SK-N-SH (cell line): ENCODE measurements around the gene VEGFB. TPM values are rescaled to one million over a fixed set of nuclear protein-coding genes. Genes with fewer than 3 reads are reported as not detected.

Source experiments
- CTCF ChIA-PET: fragments of 300-600, 350-600 bp; formaldehyde crosslinking; extraction: SDS; loops from one replicate; lab custom pipeline; 2021; lab: Yijun Ruan, JAX
- POLR2A ChIA-PET: fragments of 350-600 bp; sonication (Branson Sonifier 250); formaldehyde crosslinking; extraction: SDS; loops from one replicate; lab custom pipeline; 2020; ENCODE audit warnings: antibody characterized with exemption, inconsistent platforms; lab: Yijun Ruan, JAX
- DNase-seq: peaks from one replicate; pipeline ENCODE4 v3.0.0; 2012
- H2AFZ ChIP-seq: fragments of 200-600 bp; sonication (generic); 2 replicates; pipeline ENCODE4 v1.8.1; 2016; ENCODE audit warnings: antibody characterized with exemption, mild to moderate bottlenecking, low read depth
- H3F3A ChIP-seq: fragments of 200-600 bp; sonication (generic); replicated peaks from 2 replicates; pipeline ENCODE3; 2016; ENCODE audit warnings: antibody characterized with exemption, mild to moderate bottlenecking; ENCODE audit not compliant: insufficient read depth
- H3K27ac ChIP-seq, 2 experiments: fragments of 200-500 bp in 1 of 2; fragments of 200-600 bp in 1 of 2; sonication (Bioruptor generic) in 1 of 2; sonication (generic), shearing (Covaris generic) in 1 of 2; 2 replicates each; pipeline versions ENCODE4 v1.5.1 to v1.6.1; 2014 to 2016; ENCODE audit warnings: low read depth in 2 of 2, inconsistent platforms in 1 of 2, low read length in 1 of 2, mild to moderate bottlenecking in 1 of 2, mixed read lengths in 1 of 2
- H3K27me3 ChIP-seq: fragments of 200-600 bp; sonication (generic), shearing (Covaris generic); 2 replicates; pipeline ENCODE4 v1.6.1; 2016; ENCODE audit warnings: mixed run types; ENCODE audit not compliant: insufficient read depth
- H3K36me3 ChIP-seq, 2 experiments: fragments of 200-500 bp in 1 of 2; fragments of 200-600 bp in 1 of 2; sonication (Bioruptor generic) in 1 of 2; sonication (generic) in 1 of 2; replicated peaks in 1 of 2; 2 replicates each; pipeline versions ENCODE3 to v1.5.1; 2014 to 2016; ENCODE audit warnings: low read length in 1 of 2, mild to moderate bottlenecking in 1 of 2; ENCODE audit not compliant: insufficient read depth in 2 of 2, control insufficient read depth in 1 of 2
- H3K4me1 ChIP-seq, 2 experiments: fragments of 200-500 bp in 1 of 2; fragments of 200-600 bp in 1 of 2; sonication (Bioruptor generic) in 1 of 2; sonication (generic), shearing (Covaris generic) in 1 of 2; 2 replicates each; pipeline versions ENCODE4 v1.5.1 to v1.6.1; 2014 to 2016; ENCODE audit warnings: low read depth in 1 of 2, low read length in 1 of 2, mixed run types in 1 of 2; ENCODE audit not compliant: insufficient read depth in 2 of 2, control insufficient read depth in 1 of 2
- H3K4me2 ChIP-seq: fragments of 200-600 bp; sonication (generic), shearing (Covaris generic); 2 replicates; pipeline ENCODE4 v1.6.1; 2017; ENCODE audit warnings: mixed run types
- H3K4me3 ChIP-seq, 2 experiments: fragments of 200-500 bp in 1 of 2; fragments of 200-600 bp in 1 of 2; sonication (Bioruptor generic) in 1 of 2; sonication (generic), shearing (Covaris generic) in 1 of 2; 2 replicates each; pipeline versions ENCODE4 v1.5.1 to v1.8.1; 2014 to 2016; ENCODE audit warnings: low read depth in 2 of 2, inconsistent platforms in 1 of 2, low read length in 1 of 2, mild to moderate bottlenecking in 1 of 2, mixed read lengths in 1 of 2, moderate library complexity in 1 of 2
- H3K79me2 ChIP-seq: fragments of 200-600 bp; sonication (generic); 2 replicates; pipeline ENCODE4 v1.8.1; 2017; ENCODE audit warnings: mild to moderate bottlenecking; ENCODE audit not compliant: insufficient read depth
- H3K9ac ChIP-seq: fragments of 200-600 bp; sonication (generic); 2 replicates; pipeline ENCODE4 v1.6.1; 2017; ENCODE audit warnings: mixed run types
- H3K9me2 ChIP-seq: fragments of 200-600 bp; sonication (generic); 2 replicates; pipeline ENCODE4 v1.6.1; 2017; ENCODE audit warnings: mixed run types
- H3K9me3 ChIP-seq: fragments of 200-600 bp; sonication (generic); 2 replicates; pipeline ENCODE4 v1.6.1; 2017; ENCODE audit warnings: mixed run types, mild to moderate bottlenecking, moderate library complexity
- H4K20me1 ChIP-seq: fragments of 200-600 bp; sonication (generic); 2 replicates; pipeline ENCODE4 v1.6.1; 2017; ENCODE audit warnings: mild to moderate bottlenecking, mixed run types; ENCODE audit not compliant: insufficient read depth
- CHD2 ChIP-seq: fragments of 150-350 bp; IDR thresholded peaks from 2 replicates; pipeline ENCODE4 v1.6.1; 2018; ENCODE audit warnings: low read length; ENCODE audit not compliant: partially characterized antibody
- ELF1 ChIP-seq: IDR thresholded peaks from 2 replicates; pipeline ENCODE4 v1.4.0; 2012
- EP300 ChIP-seq, 2 experiments: IDR thresholded peaks; 2 replicates each; pipeline versions ENCODE4 v1.4.0 to v1.6.1; 2012; ENCODE audit warnings: borderline replicate concordance in 1 of 2, low read depth in 1 of 2, low read length in 1 of 2
- EZH2phosphoT487 ChIP-seq: fragments of 200-600 bp; sonication (generic); IDR thresholded peaks from 2 replicates; pipeline ENCODE4 v1.6.1; 2017; ENCODE audit warnings: low read depth, mixed run types, mild to moderate bottlenecking, antibody characterized with exemption, moderate library complexity, borderline replicate concordance
- FOSL2 ChIP-seq: IDR thresholded peaks from 2 replicates; pipeline ENCODE4 v1.4.0; 2012; ENCODE audit warnings: low read depth, mild to moderate bottlenecking, moderate library complexity, borderline replicate concordance
- FOXM1 ChIP-seq: IDR thresholded peaks from 2 replicates; pipeline ENCODE4 v1.4.0; 2012; ENCODE audit warnings: low read depth, mild to moderate bottlenecking
- JUND ChIP-seq: IDR thresholded peaks from 2 replicates; pipeline ENCODE4 v1.4.0; 2012
- MAX ChIP-seq: IDR thresholded peaks from 2 replicates; pipeline ENCODE4 v1.4.0; 2012; ENCODE audit warnings: low read depth
- MEF2A ChIP-seq: IDR thresholded peaks from 2 replicates; pipeline ENCODE4 v1.4.0; 2012; ENCODE audit warnings: low read depth, borderline replicate concordance
- MXI1 ChIP-seq: IDR thresholded peaks from 2 replicates; pipeline ENCODE4 v1.6.1; 2012; ENCODE audit warnings: mild to moderate bottlenecking, low read depth, low read length, improper control_type of control experiment
- NFIC ChIP-seq: IDR thresholded peaks from 2 replicates; pipeline ENCODE4 v1.4.0; 2012; ENCODE audit warnings: borderline replicate concordance
- NRF1 ChIP-seq: IDR thresholded peaks from 2 replicates; pipeline ENCODE4 v1.6.1; 2012; ENCODE audit warnings: low read depth, mild to moderate bottlenecking, low read length
- POLR2AphosphoS5 ChIP-seq: IDR thresholded peaks from 2 replicates; pipeline ENCODE4 v1.6.1; 2012; ENCODE audit warnings: low read depth, low read length
- RAD21 ChIP-seq: IDR thresholded peaks from 2 replicates; pipeline ENCODE4 v1.6.1; 2012; ENCODE audit warnings: mild to moderate bottlenecking, low read length
- RCOR1 ChIP-seq: fragments of 150-350 bp; IDR thresholded peaks from 2 replicates; pipeline ENCODE4 v1.6.1; 2017; ENCODE audit warnings: antibody characterized with exemption, low read length
- RFX5 ChIP-seq: IDR thresholded peaks from 2 replicates; pipeline ENCODE4 v1.6.1; 2012; ENCODE audit warnings: mild to moderate bottlenecking, improper control_type of control experiment, low read length
- TAF1 ChIP-seq: IDR thresholded peaks from 2 replicates; pipeline ENCODE4 v1.6.1; 2012; ENCODE audit warnings: low read depth, mild to moderate bottlenecking, low read length, moderate library complexity, borderline replicate concordance
- USF1 ChIP-seq: IDR thresholded peaks from 2 replicates; pipeline ENCODE4 v1.4.0; 2012; ENCODE audit warnings: low read depth, borderline replicate concordance
- WGBS: methylation state at CpG from one replicate; pipeline ENCODE4 v1.1.6; 2017; ENCODE audit warnings: low lambda C conversion rate; 5-methylcytosine and 5-hydroxymethylcytosine counted together
- polyA plus RNA-seq, 3 experiments: library from polyadenylated mRNA; depleted of rRNA; stranded (reverse); fragments of >200 nt; gene quantifications; 2 replicates each; pipeline ENCODE4 v1.2.3, GENCODE V29; 2012
- TF ChIP-seq, protein P1 (sequence below): fragments of 150-350 bp; IDR thresholded peaks from 2 replicates; pipeline ENCODE4 v1.6.1; 2017; ENCODE audit warnings: antibody characterized with exemption, low read length, low read depth, borderline replicate concordance
- TF ChIP-seq, protein P2 (sequence below): fragments of 150-350 bp; IDR thresholded peaks from 2 replicates; pipeline ENCODE4 v1.6.1; 2016; ENCODE audit warnings: mild to moderate bottlenecking, low read depth, low read length

The VEGFB gene
- polyA plus RNA-seq, 1 of the 3 experiments (the other 2 are of a cell fraction): 29.9 TPM

GRCh38 chr11:64232967-64233315, 1.4 kb upstream of the VEGFB start:
- Histone ChIP-seq H3K79me2 (peaks cover 31% of the 10 kb centered on the region), H3K9me2 (no peaks in the 10 kb centered on the region), H3K36me3 (peaks cover 0 to 11% of the 10 kb centered on the region in 2 experiments), H3K4me2 (no peak overlapping the region), H4K20me1 (no peaks in the 10 kb centered on the region)
- TF ChIP-seq USF1: no peak
- TF ChIP-seq MEF2A: no peak
- no peak for TF ChIP-seq RCOR1
- TF ChIP-seq ELF1: no peak
- TF ChIP-seq RFX5: no peak
- no peak for TF ChIP-seq MXI1
- TF ChIP-seq EZH2phosphoT487: no peak
- TF ChIP-seq JUND: no peak
- no peak for TF ChIP-seq NRF1
- TF ChIP-seq MAX: no peak
- TF ChIP-seq EP300 (IDR thresholded peaks at IDR 0.05; ENCODE audit: borderline replicate concordance in 1 of 2, low read depth in 1 of 2, low read length in 1 of 2): no peak
- no peak for TF ChIP-seq FOSL2
- TF ChIP-seq, protein P1, sequence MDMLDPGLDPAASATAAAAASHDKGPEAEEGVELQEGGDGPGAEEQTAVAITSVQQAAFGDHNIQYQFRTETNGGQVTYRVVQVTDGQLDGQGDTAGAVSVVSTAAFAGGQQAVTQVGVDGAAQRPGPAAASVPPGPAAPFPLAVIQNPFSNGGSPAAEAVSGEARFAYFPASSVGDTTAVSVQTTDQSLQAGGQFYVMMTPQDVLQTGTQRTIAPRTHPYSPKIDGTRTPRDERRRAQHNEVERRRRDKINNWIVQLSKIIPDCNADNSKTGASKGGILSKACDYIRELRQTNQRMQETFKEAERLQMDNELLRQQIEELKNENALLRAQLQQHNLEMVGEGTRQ: no peak
- no peak for TF ChIP-seq TAF1
- TF ChIP-seq, all 33 proteins: peak for 0
- no peaks in the 10 kb centered on the region for H3K9me3 ChIP-seq
- CTCF ChIA-PET: interaction anchor here (0.6 to 3.4 kb wide), 5 partner anchors 10 to 71 kb away, joined by 3 to 15 read pairs (median 6); partner anchors contain the start of genes PLCB3 and PPP1R14B
- POLR2A ChIA-PET: interaction anchor here (1.0 to 1.8 kb wide), 2 partner anchors 8 to 35 kb away, joined by 3 to 9 read pairs; partner anchors contain the start of gene FKBP2
- peaks cover 20% of the 10 kb centered on the region for H3F3A ChIP-seq
- H3K4me3 ChIP-seq: peak overlapping the region in 1 of 2 experiments; percentile 70; a peak in 1 of 4 replicates
- no peaks in the 10 kb centered on the region for H3K27me3 ChIP-seq
- 95% methylated on average over 8 of the region's 8 CpGs for WGBS
- no peak overlapping the region for H2AFZ ChIP-seq
- no peak overlapping the region for H3K27ac ChIP-seq
- no peak for DNase-seq
- no peak overlapping the region for H3K9ac ChIP-seq
- peaks cover 14 to 47% of the 10 kb centered on the region in 2 experiments; a peak in 2 of 4 replicates for H3K4me1 ChIP-seq

GRCh38 chr11:64234647-64235379, 429 bp downstream of the VEGFB start:
- DNase-seq: peak; percentile 79
- H4K20me1 ChIP-seq: no peaks in the 10 kb centered on the region
- H2AFZ ChIP-seq: no peak overlapping the region
- H3K27ac ChIP-seq: peak overlapping the region in 1 of 2 experiments; percentile 83; a peak in 2 of 4 replicates
- H3K9me3 ChIP-seq: no peaks in the 10 kb centered on the region
- no peaks in the 10 kb centered on the region for H3K9me2 ChIP-seq
- peaks cover 11 to 42% of the 10 kb centered on the region in 2 experiments; a peak in 2 of 4 replicates for H3K4me1 ChIP-seq
- peaks cover 32% of the 10 kb centered on the region for H3F3A ChIP-seq
- H3K36me3 ChIP-seq: peaks cover 0 to 18% of the 10 kb centered on the region in 2 experiments
- peak overlapping the region; percentile 63 for H3K9ac ChIP-seq
- H3K4me3 ChIP-seq: peak overlapping the region; percentile 63 to 66
- no peaks in the 10 kb centered on the region for H3K27me3 ChIP-seq
- H3K4me2 ChIP-seq: peak overlapping the region; percentile 89
- 6% methylated on average over 10 of the region's 80 CpGs for WGBS
- CTCF ChIA-PET: interaction anchor here (1.1 to 3.4 kb wide), 5 partner anchors 16 to 69 kb away, joined by 4 to 15 read pairs (median 6); partner anchors contain the start of gene PLCB3
- POLR2A ChIA-PET: interaction anchor here (0.6 kb wide), 1 partner anchor 1380 kb away, joined by 3 read pairs; no protein-coding TSS in a partner anchor
- H3K79me2 ChIP-seq: peaks cover 19% of the 10 kb centered on the region
- TF ChIP-seq JUND (no peak), FOXM1 (no peak), CHD2 (no peak), FOSL2 (no peak), POLR2AphosphoS5 (peak; percentile 20; the same call in 1 of the 2 replicates), NFIC (no peak), RAD21 (no peak)
- TF ChIP-seq, protein P2, sequence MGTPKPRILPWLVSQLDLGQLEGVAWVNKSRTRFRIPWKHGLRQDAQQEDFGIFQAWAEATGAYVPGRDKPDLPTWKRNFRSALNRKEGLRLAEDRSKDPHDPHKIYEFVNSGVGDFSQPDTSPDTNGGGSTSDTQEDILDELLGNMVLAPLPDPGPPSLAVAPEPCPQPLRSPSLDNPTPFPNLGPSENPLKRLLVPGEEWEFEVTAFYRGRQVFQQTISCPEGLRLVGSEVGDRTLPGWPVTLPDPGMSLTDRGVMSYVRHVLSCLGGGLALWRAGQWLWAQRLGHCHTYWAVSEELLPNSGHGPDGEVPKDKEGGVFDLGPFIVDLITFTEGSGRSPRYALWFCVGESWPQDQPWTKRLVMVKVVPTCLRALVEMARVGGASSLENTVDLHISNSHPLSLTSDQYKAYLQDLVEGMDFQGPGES: no peak
- TF ChIP-seq, protein P1: no peak
